ENCODE results near the gene GREM2. TPM values are rescaled to one million over a fixed set of nuclear protein-coding genes. Genes with fewer than 3 reads are reported as not detected.

The GREM2 gene
- total RNA-seq, 2 donors from 2014 or later, result 7.8 to 10.9 TPM

GRCh38 chr1:240501115-240501514 lies 110.8 kb downstream of the GREM2 start:
- Mint-ChIP-seq H3K27me3 (ENCODE audit: insufficient read depth) (no peaks in the 10 kb centered on the region), H3K9me3 (peaks cover 2% of the 10 kb centered on the region), H3K4me1 (peaks cover 10% of the 10 kb centered on the region), H3K27ac (no peak overlapping the region), H3K36me3 (ENCODE audit: low read depth) (peaks cover 10% of the 10 kb centered on the region), H3K4me3 (no peak overlapping the region)
- Histone ChIP-seq H3K4me1 (ENCODE audit: control insufficient read depth, insufficient read depth, low read length) (no peaks in the 10 kb centered on the region), H3K36me3 (ENCODE audit: control insufficient read depth, insufficient read depth, low read length) (peaks cover 15% of the 10 kb centered on the region), H3K9me3 (ENCODE audit: control insufficient read depth, low read length) (peaks cover 6% of the 10 kb centered on the region), H3K9ac (ENCODE audit: extremely low read depth, low read length, poor library complexity, severe bottlenecking) (no peak overlapping the region), H3K4me3 (ENCODE audit: low read length) (no peak overlapping the region), H3K27ac (ENCODE audit: low read depth, low read length) (no peak overlapping the region), H3K27me3 (ENCODE audit: control insufficient read depth, insufficient read depth, low read length, poor library complexity, severe bottlenecking) (no peaks in the 10 kb centered on the region)
- TF ChIP-seq, protein P1, sequence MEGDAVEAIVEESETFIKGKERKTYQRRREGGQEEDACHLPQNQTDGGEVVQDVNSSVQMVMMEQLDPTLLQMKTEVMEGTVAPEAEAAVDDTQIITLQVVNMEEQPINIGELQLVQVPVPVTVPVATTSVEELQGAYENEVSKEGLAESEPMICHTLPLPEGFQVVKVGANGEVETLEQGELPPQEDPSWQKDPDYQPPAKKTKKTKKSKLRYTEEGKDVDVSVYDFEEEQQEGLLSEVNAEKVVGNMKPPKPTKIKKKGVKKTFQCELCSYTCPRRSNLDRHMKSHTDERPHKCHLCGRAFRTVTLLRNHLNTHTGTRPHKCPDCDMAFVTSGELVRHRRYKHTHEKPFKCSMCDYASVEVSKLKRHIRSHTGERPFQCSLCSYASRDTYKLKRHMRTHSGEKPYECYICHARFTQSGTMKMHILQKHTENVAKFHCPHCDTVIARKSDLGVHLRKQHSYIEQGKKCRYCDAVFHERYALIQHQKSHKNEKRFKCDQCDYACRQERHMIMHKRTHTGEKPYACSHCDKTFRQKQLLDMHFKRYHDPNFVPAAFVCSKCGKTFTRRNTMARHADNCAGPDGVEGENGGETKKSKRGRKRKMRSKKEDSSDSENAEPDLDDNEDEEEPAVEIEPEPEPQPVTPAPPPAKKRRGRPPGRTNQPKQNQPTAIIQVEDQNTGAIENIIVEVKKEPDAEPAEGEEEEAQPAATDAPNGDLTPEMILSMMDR (conservative IDR thresholded peaks at IDR 0.05), result no peak
- no peak for DNase-seq
- WGBS, 2 experiments (ENCODE audit: insufficient coverage in 1 of 2, insufficient read length in 1 of 2), result 99 to 100% methylated on average over 2 of the region's 2 CpGs

- peaks cover 10% of the 10 kb centered on the region for H3K36me3 Mint-ChIP-seq (ENCODE audit: low read depth)
- no peak overlapping the region for H3K27ac Mint-ChIP-seq
- 96 to 100% methylated on average over 4 of the region's 4 CpGs for WGBS, 2 experiments (ENCODE audit: insufficient coverage in 1 of 2, insufficient read length in 1 of 2)
Observed at GRCh38 chr1:240500647-240501046, 111.3 kb downstream of the GREM2 start.

GRCh38 chr1:240499012-240499411 lies 112.9 kb downstream of the GREM2 start:
- H3K4me3 Mint-ChIP-seq, result no peak overlapping the region
- H3K27me3 ChIP-seq (ENCODE audit: control insufficient read depth, insufficient read depth, low read length, poor library complexity, severe bottlenecking), result no peaks in the 10 kb centered on the region
- peaks cover 6% of the 10 kb centered on the region for H3K9me3 ChIP-seq (ENCODE audit: control insufficient read depth, low read length)
- no peak overlapping the region for H3K9ac ChIP-seq (ENCODE audit: extremely low read depth, low read length, poor library complexity, severe bottlenecking)
- no peak for DNase-seq
- no peaks in the 10 kb centered on the region for H3K4me1 ChIP-seq (ENCODE audit: control insufficient read depth, insufficient read depth, low read length)
- no peak overlapping the region for H3K27ac ChIP-seq (ENCODE audit: low read depth, low read length)
- peaks cover 10% of the 10 kb centered on the region for H3K36me3 Mint-ChIP-seq (ENCODE audit: low read depth)
- WGBS, 2 experiments (ENCODE audit: insufficient coverage in 1 of 2, insufficient read length in 1 of 2), result 83 to 87% methylated on average over 2 of the region's 2 CpGs
- no peaks in the 10 kb centered on the region for H3K27me3 Mint-ChIP-seq (ENCODE audit: insufficient read depth)
- peaks cover 16% of the 10 kb centered on the region for H3K36me3 ChIP-seq (ENCODE audit: control insufficient read depth, insufficient read depth, low read length)
- peaks cover 10% of the 10 kb centered on the region for H3K4me1 Mint-ChIP-seq
- H3K4me3 ChIP-seq (ENCODE audit: low read length), result no peak overlapping the region
- H3K27ac Mint-ChIP-seq, result peak overlapping the region; percentile 63
- TF ChIP-seq, protein P1 (conservative IDR thresholded peaks at IDR 0.05), result no peak
- H3K9me3 Mint-ChIP-seq, result no peaks in the 10 kb centered on the region

More at GRCh38 chr1:240500647-240501046, 111.3 kb downstream of the GREM2 start:
- Histone ChIP-seq H3K4me1 (ENCODE audit: control insufficient read depth, insufficient read depth, low read length) (no peaks in the 10 kb centered on the region), H3K9me3 (ENCODE audit: control insufficient read depth, low read length) (peaks cover 6% of the 10 kb centered on the region), H3K9ac (ENCODE audit: extremely low read depth, low read length, poor library complexity, severe bottlenecking) (no peak overlapping the region), H3K36me3 (ENCODE audit: control insufficient read depth, insufficient read depth, low read length) (peaks cover 15% of the 10 kb centered on the region), H3K27ac (ENCODE audit: low read depth, low read length) (no peak overlapping the region), H3K4me3 (ENCODE audit: low read length) (no peak overlapping the region), H3K27me3 (ENCODE audit: control insufficient read depth, insufficient read depth, low read length, poor library complexity, severe bottlenecking) (no peaks in the 10 kb centered on the region)
- Mint-ChIP-seq H3K9me3 (peaks cover 2% of the 10 kb centered on the region), H3K4me3 (no peak overlapping the region), H3K4me1 (peaks cover 10% of the 10 kb centered on the region), H3K27me3 (ENCODE audit: insufficient read depth) (no peaks in the 10 kb centered on the region)
- TF ChIP-seq, protein P1 (conservative IDR thresholded peaks at IDR 0.05), result no peak
- no peak for DNase-seq
